Keratinocyte (primary cell): ENCODE results near the gene GRB2. TPM values are rescaled to one million over a fixed set of nuclear protein-coding genes. Genes with fewer than 3 reads are reported as not detected.

Experiments used
- DNase-seq: peaks from one replicate; pipeline ENCODE4 v3.0.0-alpha.2; 2011; ENCODE audit warnings: low read depth, missing footprints, low spot score
- FAIRE-seq: peaks from 2 replicates; lab custom pipeline; 2011; peaks lifted over from hg19 to GRCh38; lab: Jason Lieb, UNC
- H2AFZ ChIP-seq: 2 replicates; pipeline ENCODE4 v1.6.0; 2012; ENCODE audit warnings: low read length, control low read depth, inconsistent platforms; ENCODE audit not compliant: control insufficient read depth
- H3K27ac ChIP-seq: 2 replicates; pipeline ENCODE4 v1.5.1; 2011; ENCODE audit warnings: low read length; ENCODE audit not compliant: control insufficient read depth, insufficient read depth
- H3K27me3 ChIP-seq: 3 replicates; pipeline ENCODE4 v1.6.0; 2011; ENCODE audit warnings: low read length; ENCODE audit not compliant: control insufficient read depth, insufficient read depth; ENCODE audit errors: extremely low read depth
- H3K36me3 ChIP-seq, 2 experiments: 2 replicates in 1 of 2; 3 replicates in 1 of 2; pipeline ENCODE4 v1.5.1; 2011; ENCODE audit warnings: low read length in 2 of 2, mild to moderate bottlenecking in 1 of 2; ENCODE audit not compliant: control insufficient read depth in 2 of 2, insufficient read depth in 2 of 2; ENCODE audit errors: extremely low read depth in 1 of 2
- H3K4me1 ChIP-seq: 3 replicates; pipeline ENCODE4 v1.5.1; 2011; ENCODE audit warnings: low read length; ENCODE audit not compliant: control insufficient read depth, insufficient read depth; ENCODE audit errors: extremely low read depth
- H3K4me2 ChIP-seq: 3 replicates; pipeline ENCODE4 v1.6.0; 2011; ENCODE audit warnings: low read depth, low read length; ENCODE audit not compliant: control insufficient read depth, insufficient read depth; ENCODE audit errors: extremely low read depth
- H3K4me3 ChIP-seq, 3 experiments: fragments of 200-600 bp in 1 of 3; sonication (generic) in 1 of 3; 2 replicates in 2 of 3; 3 replicates in 1 of 3; pipeline ENCODE4 v1.5.1; 2011 to 2016; ENCODE audit warnings: low read length in 3 of 3, mild to moderate bottlenecking in 3 of 3, control low read depth in 2 of 3, inconsistent platforms in 1 of 3, low read depth in 1 of 3, mixed read lengths in 1 of 3, mixed run types in 1 of 3, moderate library complexity in 1 of 3; ENCODE audit not compliant: control insufficient read depth in 2 of 3, insufficient read depth in 2 of 3; ENCODE audit errors: extremely low read depth in 1 of 3
- H3K79me2 ChIP-seq: 2 replicates; pipeline ENCODE4 v1.6.0; 2012; ENCODE audit warnings: low read length; ENCODE audit not compliant: control insufficient read depth, insufficient read depth
- H3K9ac ChIP-seq: 3 replicates; pipeline ENCODE4 v1.6.0; 2011; ENCODE audit warnings: low read length; ENCODE audit not compliant: control insufficient read depth, insufficient read depth; ENCODE audit errors: extremely low read depth
- H3K9me1 ChIP-seq: 3 replicates; pipeline ENCODE4 v1.6.0; 2011; ENCODE audit warnings: low read length; ENCODE audit not compliant: control insufficient read depth, insufficient read depth; ENCODE audit errors: extremely low read depth
- H3K9me3 ChIP-seq: 2 replicates; pipeline ENCODE4 v1.5.1; 2012; ENCODE audit warnings: low read depth, low read length; ENCODE audit not compliant: control insufficient read depth
- H4K20me1 ChIP-seq: 3 replicates; pipeline ENCODE4 v1.6.0; 2011; ENCODE audit warnings: low read length; ENCODE audit not compliant: control insufficient read depth, insufficient read depth; ENCODE audit errors: extremely low read depth
- EZH2 ChIP-seq: IDR thresholded peaks from one replicate; pipeline ENCODE4 v1.6.1; 2012; ENCODE audit warnings: inconsistent platforms, mild to moderate bottlenecking, low read length, moderate library complexity
- dilution Hi-C: fragments of 300-500 bp; cut with MboI; formaldehyde crosslinking; loops from one replicate; pipeline ENCODE4 v1.7.0; 2020; ENCODE audit warnings: low sequenced_read_pairs; ENCODE audit not compliant: extremely low pct_ligation_motif_present
- polyA plus RNA-seq, 5 experiments: library from polyadenylated mRNA; depleted of rRNA in 3 of 5; stranded (reverse) in 3 of 5; stranded (forward) in 1 of 5; unstranded in 1 of 5; fragments of >200 nt; gene quantifications; 1 replicate in 1 of 5; 2 replicates in 3 of 5; 3 replicates in 1 of 5; pipeline versions ENCODE4 v1.2.1 to v1.2.3, GENCODE V29; 2011 to 2012; ENCODE audit warnings: missing spikeins in 2 of 5, low read depth in 1 of 5, low replicate concordance in 1 of 5
- TF ChIP-seq, protein P1 (sequence below), 3 experiments: IDR thresholded peaks in 1 of 3; conservative IDR thresholded peaks in 1 of 3; optimal IDR thresholded peaks in 1 of 3; 2 replicates in 2 of 3; 3 replicates in 1 of 3; pipeline versions ENCODE3 to v1.5.1; 2011; ENCODE audit warnings: low read length in 3 of 3, mild to moderate bottlenecking in 3 of 3, moderate library complexity in 2 of 3, control low read depth in 1 of 3, inconsistent platforms in 1 of 3; ENCODE audit not compliant: insufficient read depth in 2 of 3; ENCODE audit errors: extremely low read depth in 1 of 3

The GRB2 gene
- polyA plus RNA-seq, 1 donor (not counting 4 experiments of a cell fraction or from before 2014, with no cell fraction given): 62.0 TPM

DNA sequence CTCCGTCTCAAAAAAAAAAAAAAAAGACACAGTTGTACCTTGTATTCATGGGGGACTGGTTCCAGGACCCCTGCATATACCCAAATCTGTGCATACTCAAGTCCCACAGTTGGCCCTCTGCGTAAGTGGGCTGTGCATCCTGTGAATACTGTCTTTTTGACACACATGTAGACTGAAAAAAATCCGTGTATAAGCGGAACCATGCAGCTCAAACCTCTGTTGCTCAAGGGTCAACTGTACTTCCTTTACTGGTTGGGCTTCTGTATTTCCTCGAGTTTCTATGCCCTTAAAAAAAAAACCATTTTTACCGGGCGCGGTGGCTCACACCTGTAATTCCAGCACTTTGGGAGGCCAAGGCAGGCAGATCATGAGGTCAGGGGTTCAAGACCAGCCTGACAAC is 52.3 kb downstream of the GRB2 start:
- no peak overlapping the region for H3K4me2 ChIP-seq
- DNase-seq (no peak), FAIRE-seq (no peak)
- H3K9ac ChIP-seq: no peak overlapping the region
- no peak overlapping the region for H3K4me3 ChIP-seq
- no peaks in the 10 kb centered on the region for H3K27me3 ChIP-seq
- dilution Hi-C loops: no loop called here
- H3K9me3 ChIP-seq: no peaks in the 10 kb centered on the region
- H2AFZ ChIP-seq: no peak overlapping the region
- peaks cover 4% of the 10 kb centered on the region for H4K20me1 ChIP-seq
- H3K4me1 ChIP-seq: peaks cover 13% of the 10 kb centered on the region
- peaks cover 0 to 4% of the 10 kb centered on the region in 2 experiments for H3K36me3 ChIP-seq
- TF ChIP-seq EZH2: no peak
- TF ChIP-seq, protein P1, sequence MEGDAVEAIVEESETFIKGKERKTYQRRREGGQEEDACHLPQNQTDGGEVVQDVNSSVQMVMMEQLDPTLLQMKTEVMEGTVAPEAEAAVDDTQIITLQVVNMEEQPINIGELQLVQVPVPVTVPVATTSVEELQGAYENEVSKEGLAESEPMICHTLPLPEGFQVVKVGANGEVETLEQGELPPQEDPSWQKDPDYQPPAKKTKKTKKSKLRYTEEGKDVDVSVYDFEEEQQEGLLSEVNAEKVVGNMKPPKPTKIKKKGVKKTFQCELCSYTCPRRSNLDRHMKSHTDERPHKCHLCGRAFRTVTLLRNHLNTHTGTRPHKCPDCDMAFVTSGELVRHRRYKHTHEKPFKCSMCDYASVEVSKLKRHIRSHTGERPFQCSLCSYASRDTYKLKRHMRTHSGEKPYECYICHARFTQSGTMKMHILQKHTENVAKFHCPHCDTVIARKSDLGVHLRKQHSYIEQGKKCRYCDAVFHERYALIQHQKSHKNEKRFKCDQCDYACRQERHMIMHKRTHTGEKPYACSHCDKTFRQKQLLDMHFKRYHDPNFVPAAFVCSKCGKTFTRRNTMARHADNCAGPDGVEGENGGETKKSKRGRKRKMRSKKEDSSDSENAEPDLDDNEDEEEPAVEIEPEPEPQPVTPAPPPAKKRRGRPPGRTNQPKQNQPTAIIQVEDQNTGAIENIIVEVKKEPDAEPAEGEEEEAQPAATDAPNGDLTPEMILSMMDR (optimal IDR thresholded peaks at IDR 0.05 in 1 of 3, IDR thresholded peaks at IDR 0.05 in 1 of 3, conservative IDR thresholded peaks at IDR 0.05 in 1 of 3; ENCODE audit: extremely low read depth in 1 of 3, insufficient read depth in 2 of 3, low read length in 3 of 3): no peak
- no peak overlapping the region for H3K27ac ChIP-seq
- peaks cover 2% of the 10 kb centered on the region for H3K9me1 ChIP-seq
- peaks cover 74% of the 10 kb centered on the region for H3K79me2 ChIP-seq

DNA sequence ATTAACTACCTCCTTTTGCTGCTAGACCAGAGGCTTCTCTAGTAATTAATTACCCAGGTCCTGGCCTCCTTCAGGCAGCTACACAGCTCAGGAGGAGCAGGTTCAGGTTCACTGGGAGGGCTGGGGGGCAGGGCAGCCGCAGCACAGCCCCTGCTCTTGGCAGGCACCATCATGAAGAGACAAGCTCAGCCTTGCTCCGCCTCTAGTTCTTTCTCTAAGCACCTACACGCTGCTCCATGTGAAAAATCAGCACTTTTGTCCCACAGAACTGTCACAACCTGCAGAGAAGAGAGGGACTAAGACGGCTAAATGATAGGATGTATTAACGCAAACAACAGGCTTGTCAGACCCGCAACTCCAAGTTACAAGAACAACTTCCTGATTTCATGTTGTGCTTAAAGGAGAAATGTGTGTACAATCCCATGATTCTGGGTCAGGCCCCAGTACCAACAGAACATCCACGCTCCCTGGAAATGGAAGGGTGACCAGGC is 53.4 kb downstream of the GRB2 start:
- Histone ChIP-seq H3K27me3 (no peaks in the 10 kb centered on the region), H3K9ac (no peak overlapping the region), H3K4me1 (peaks cover 13% of the 10 kb centered on the region), H3K9me3 (no peaks in the 10 kb centered on the region), H3K9me1 (no peaks in the 10 kb centered on the region), H3K27ac (peak overlapping the region; percentile 10), H3K79me2 (peaks cover 73% of the 10 kb centered on the region), H4K20me1 (peaks cover 4% of the 10 kb centered on the region), H3K4me3 (peak overlapping the region in 1 of 3 experiments; percentile 4), H3K36me3 (peaks cover 0 to 4% of the 10 kb centered on the region in 2 experiments), H2AFZ (no peak overlapping the region), H3K4me2 (peak overlapping the region; percentile 73)
- dilution Hi-C loops: no loop called here
- no peak for DNase-seq
- TF ChIP-seq, protein P1 (optimal IDR thresholded peaks at IDR 0.05 in 1 of 3, IDR thresholded peaks at IDR 0.05 in 1 of 3, conservative IDR thresholded peaks at IDR 0.05 in 1 of 3; ENCODE audit: extremely low read depth in 1 of 3, insufficient read depth in 2 of 3, low read length in 3 of 3): no peak
- no peak for TF ChIP-seq EZH2
- FAIRE-seq: no peak
